Measurements from ENCODE around the gene LSMEM2. TPM values are rescaled to one million over a fixed set of nuclear protein-coding genes. Genes with fewer than 3 reads are reported as not detected.
A peak's percentile ranks its signal among the peaks of the same experiment; 100 is the strongest.

The LSMEM2 gene
- polyA plus RNA-seq, 1 donor (not counting 4 experiments of a cell fraction or from before 2014, with no cell fraction given) = not detected

- H3K27ac ChIP-seq (ENCODE audit: control insufficient read depth, insufficient read depth, low read length) = peak overlapping the region; percentile 99
- peak overlapping the region; percentile 33 for H2AFZ ChIP-seq (ENCODE audit: control insufficient read depth, low read length)
- peak overlapping the region; percentile 98 for H3K9ac ChIP-seq (ENCODE audit: control insufficient read depth, extremely low read depth, insufficient read depth, low read length)
- peaks cover 33% of the 10 kb centered on the region for H3K79me2 ChIP-seq (ENCODE audit: control insufficient read depth, insufficient read depth, low read length)
- H3K9me1 ChIP-seq (ENCODE audit: control insufficient read depth, extremely low read depth, insufficient read depth, low read length) = peaks cover 3% of the 10 kb centered on the region
- dilution Hi-C loops (cut with MboI; ENCODE audit: extremely low pct_ligation_motif_present, low sequenced_read_pairs) = no loop called here
- TF ChIP-seq CTCF (optimal IDR thresholded peaks at IDR 0.05 in 1 of 3, IDR thresholded peaks at IDR 0.05 in 1 of 3, conservative IDR thresholded peaks at IDR 0.05 in 1 of 3; ENCODE audit: extremely low read depth in 1 of 3, insufficient read depth in 2 of 3, low read length in 3 of 3) (no peak), EZH2 (IDR thresholded peaks at IDR 0.05; ENCODE audit: low read length) (no peak)
- H3K4me1 ChIP-seq (ENCODE audit: control insufficient read depth, extremely low read depth, insufficient read depth, low read length) = peaks cover 45% of the 10 kb centered on the region
- H4K20me1 ChIP-seq (ENCODE audit: control insufficient read depth, extremely low read depth, insufficient read depth, low read length) = no peaks in the 10 kb centered on the region
- DNase-seq (ENCODE audit: low read depth, low spot score) (no peak), FAIRE-seq (no peak)
- H3K9me3 ChIP-seq (ENCODE audit: control insufficient read depth, low read depth, low read length) = no peaks in the 10 kb centered on the region
- H3K4me2 ChIP-seq (ENCODE audit: control insufficient read depth, extremely low read depth, insufficient read depth, low read depth, low read length) = peak overlapping the region; percentile 99
- H3K27me3 ChIP-seq (ENCODE audit: control insufficient read depth, extremely low read depth, insufficient read depth, low read length) = no peaks in the 10 kb centered on the region
- H3K36me3 ChIP-seq (ENCODE audit: control insufficient read depth in 2 of 2, extremely low read depth in 1 of 2, insufficient read depth in 2 of 2, low read length in 2 of 2) = peaks cover 18 to 36% of the 10 kb centered on the region in 2 experiments
- peak overlapping the region; percentile 52 to 89 (median 84) for H3K4me3 ChIP-seq (ENCODE audit: control insufficient read depth in 2 of 3, extremely low read depth in 1 of 3, insufficient read depth in 2 of 3, low read depth in 1 of 3, low read length in 3 of 3)
Observed at GRCh38 chr3:50320853-50321335, 42.0 kb downstream of the LSMEM2 start.

DNA sequence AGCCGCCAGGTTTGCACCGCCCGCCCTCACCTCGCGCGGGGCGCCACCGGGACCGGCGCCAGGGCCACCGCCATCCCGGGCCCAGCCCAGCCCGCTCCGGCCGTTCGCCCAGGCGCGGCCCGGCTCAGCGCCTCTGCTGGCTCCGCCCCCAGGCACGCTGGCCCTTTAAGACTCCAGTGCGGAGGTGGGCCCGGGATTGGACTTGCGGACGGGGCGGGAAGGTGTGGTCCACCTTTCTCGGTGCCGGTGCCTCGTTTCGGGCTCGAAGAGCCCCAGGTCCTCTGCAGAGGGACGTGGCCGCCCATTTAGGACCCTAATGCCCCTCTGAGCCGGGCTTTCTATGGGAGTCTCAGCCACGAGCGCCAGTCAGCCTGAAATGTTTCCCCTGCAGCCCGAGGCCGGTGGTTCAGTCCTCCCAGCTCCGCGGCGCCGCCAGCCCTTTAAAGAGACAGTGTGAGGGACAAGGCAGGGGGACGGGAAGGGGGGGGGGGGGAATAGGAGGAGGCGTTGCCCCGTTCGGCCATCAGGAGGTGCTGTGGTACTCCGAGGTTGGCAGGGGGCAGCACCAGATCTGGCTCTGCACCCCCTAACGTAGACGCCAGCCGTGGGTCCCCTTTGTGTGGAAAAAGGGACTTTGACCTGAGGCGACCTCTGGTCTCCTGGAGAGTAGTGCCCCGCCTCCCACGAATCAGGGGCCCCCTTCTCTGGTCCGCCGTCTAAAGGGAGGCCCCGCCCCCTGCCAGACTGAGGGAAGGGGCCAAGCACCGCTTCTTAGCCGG lies 42.6 kb downstream of the LSMEM2 start:
- Histone ChIP-seq H3K27me3 (ENCODE audit: control insufficient read depth, extremely low read depth, insufficient read depth, low read length) (no peaks in the 10 kb centered on the region), H3K9me1 (ENCODE audit: control insufficient read depth, extremely low read depth, insufficient read depth, low read length) (peaks cover 3% of the 10 kb centered on the region), H3K9me3 (ENCODE audit: control insufficient read depth, low read depth, low read length) (no peaks in the 10 kb centered on the region), H2AFZ (ENCODE audit: control insufficient read depth, low read length) (peak overlapping the region; percentile 96), H3K27ac (ENCODE audit: control insufficient read depth, insufficient read depth, low read length) (peak overlapping the region; percentile 99), H3K9ac (ENCODE audit: control insufficient read depth, extremely low read depth, insufficient read depth, low read length) (peak overlapping the region; percentile 98), H3K4me3 (ENCODE audit: control insufficient read depth in 2 of 3, extremely low read depth in 1 of 3, insufficient read depth in 2 of 3, low read depth in 1 of 3, low read length in 3 of 3) (peak overlapping the region; percentile 52 to 89 (median 84)), H3K79me2 (ENCODE audit: control insufficient read depth, insufficient read depth, low read length) (peaks cover 37% of the 10 kb centered on the region), H4K20me1 (ENCODE audit: control insufficient read depth, extremely low read depth, insufficient read depth, low read length) (no peaks in the 10 kb centered on the region), H3K36me3 (ENCODE audit: control insufficient read depth in 2 of 2, extremely low read depth in 1 of 2, insufficient read depth in 2 of 2, low read length in 2 of 2) (peaks cover 22 to 36% of the 10 kb centered on the region in 2 experiments), H3K4me1 (ENCODE audit: control insufficient read depth, extremely low read depth, insufficient read depth, low read length) (peaks cover 39% of the 10 kb centered on the region), H3K4me2 (ENCODE audit: control insufficient read depth, extremely low read depth, insufficient read depth, low read depth, low read length) (peak overlapping the region; percentile 99)
- peak in 1 of 3 experiments; percentile 38 for TF ChIP-seq CTCF (optimal IDR thresholded peaks at IDR 0.05 in 1 of 3, IDR thresholded peaks at IDR 0.05 in 1 of 3, conservative IDR thresholded peaks at IDR 0.05 in 1 of 3; ENCODE audit: extremely low read depth in 1 of 3, insufficient read depth in 2 of 3, low read length in 3 of 3)
- no peak for TF ChIP-seq EZH2 (IDR thresholded peaks at IDR 0.05; ENCODE audit: low read length)
- no peak for DNase-seq (ENCODE audit: low read depth, low spot score)
- dilution Hi-C loops (cut with MboI; ENCODE audit: extremely low pct_ligation_motif_present, low sequenced_read_pairs) = no loop called here
- FAIRE-seq = peak; percentile 49

All from keratinocyte (primary cell).